IPS-NIHi7 (cell line): Measurements from ENCODE around the gene SPPL2C.
A peak's percentile ranks its signal among the peaks of the same experiment; 100 is the strongest.
"Not testable (repeated sequence)": the region's sequence is repeated elsewhere in the genome, so short reads cannot be mapped to it uniquely, and the experiment has no call there.

Experiments
- DNase-seq: peaks from one replicate; pipeline ENCODE4 v3.0.0; 2012; ENCODE audit warnings: mixed read lengths; ENCODE audit errors: extremely low spot score

Gene SPPL2C

GRCh38 chr17:45849536-45849990, 4.9 kb downstream of the SPPL2C start:
- no peak for DNase-seq

- DNase-seq = no peak
These were observed 5.3 kb downstream of the SPPL2C start for GRCh38 chr17:45850011-45850410.

GRCh38 chr17:45850468-45850867, 5.8 kb downstream of the SPPL2C start:
- no peak for DNase-seq

- DNase-seq = no peak
These were observed 6.3 kb downstream of the SPPL2C start for GRCh38 chr17:45851022-45851421.

GRCh38 chr17:45851464-45851863, 6.8 kb downstream of the SPPL2C start:
- DNase-seq = no peak

GRCh38 chr17:45851873-45852272, 7.2 kb downstream of the SPPL2C start:
- no peak for DNase-seq

- peak; percentile 76 for DNase-seq
These were observed 8.0 kb downstream of the SPPL2C start for GRCh38 chr17:45852535-45853297.

- DNase-seq = no peak
These were observed 9.5 kb downstream of the SPPL2C start for GRCh38 chr17:45854209-45854608.

- DNase-seq = no peak
These were observed 11.1 kb downstream of the SPPL2C start for GRCh38 chr17:45855691-45856336.

- DNase-seq = peak; percentile 63
These were observed 13.5 kb downstream of the SPPL2C start for GRCh38 chr17:45857977-45858708.

- no peak for DNase-seq
These were observed 16.5 kb downstream of the SPPL2C start for GRCh38 chr17:45861165-45861564.

- not testable (repeated sequence) for DNase-seq
These were observed 17.4 kb downstream of the SPPL2C start for GRCh38 chr17:45862127-45862526.

GRCh38 chr17:45863857-45864654, 19.4 kb downstream of the SPPL2C start:
- no peak for DNase-seq

- no peak for DNase-seq
These were observed 22.5 kb downstream of the SPPL2C start for GRCh38 chr17:45867171-45867570.

- DNase-seq = no peak
These were observed 23.0 kb downstream of the SPPL2C start for GRCh38 chr17:45867702-45868101.

- DNase-seq = no peak
These were observed 23.6 kb downstream of the SPPL2C start for GRCh38 chr17:45868276-45868675.

GRCh38 chr17:45869676-45870341, 25.1 kb downstream of the SPPL2C start:
- DNase-seq = no peak

- no peak for DNase-seq
These were observed 25.8 kb downstream of the SPPL2C start for GRCh38 chr17:45870342-45870974.

- DNase-seq = no peak
These were observed 27.0 kb downstream of the SPPL2C start for GRCh38 chr17:45871718-45872117.

- DNase-seq = no peak
These were observed 29.0 kb downstream of the SPPL2C start for GRCh38 chr17:45873728-45874127.

- DNase-seq = no peak
These were observed 29.5 kb downstream of the SPPL2C start for GRCh38 chr17:45874151-45874550.
